HG03457 (cell line): ENCODE measurements around the gene C1GALT1C1.

Experiments used
- ATAC-seq: cut with Tn5 transposase; IDR thresholded peaks from one replicate; pipeline ENCODE4 v1.9.1; 2021; ENCODE audit warnings: moderate number of reproducible peaks; ENCODE audit not compliant: unreplicated experiment

Gene C1GALT1C1

GRCh38 chrX:120585702-120586101 lies 44.2 kb downstream of the C1GALT1C1 start:
- no peak for ATAC-seq
